Fibroblast of lung (primary cell): Measurements from ENCODE around the gene DDX20.

Experiments
- CTCF ChIP-seq, 2 donors: IDR thresholded peaks in 1 of 2; conservative IDR thresholded peaks in 1 of 2; 1 replicate in 1 of 2; 2 replicates in 1 of 2; pipeline ENCODE4 v1.5.1; 2011 to 2012; ENCODE audit warnings: low read length in 2 of 2, control low read depth in 1 of 2, inconsistent platforms in 1 of 2, low read depth in 1 of 2, mild to moderate bottlenecking in 1 of 2
- EZH2 ChIP-seq: IDR thresholded peaks from 2 replicates; pipeline ENCODE4 v1.5.1; 2012; ENCODE audit warnings: low read length, control low read depth, mild to moderate bottlenecking; ENCODE audit errors: missing control alignments

- no peak for TF ChIP-seq CTCF (conservative IDR thresholded peaks at IDR 0.05 in 1 of 2, IDR thresholded peaks at IDR 0.05 in 1 of 2; ENCODE audit: low read depth in 1 of 2, low read length in 2 of 2)
- TF ChIP-seq EZH2, result no peak
Measured at GRCh38 chr1:111786669-111787207, 31.0 kb downstream of the DDX20 start.
